ENCODE results near the gene C22orf23. TPM values are rescaled to one million over a fixed set of nuclear protein-coding genes. Genes with fewer than 3 reads are reported as not detected.
"Not testable (repeated sequence)": the region's sequence is repeated elsewhere in the genome, so short reads cannot be mapped to it uniquely, and the experiment has no call there.

The C22orf23 gene
- total and polyA plus RNA-seq, 11 donors = 0.16 to 0.80 (median 0.44) TPM; not detected in 2

DNA sequence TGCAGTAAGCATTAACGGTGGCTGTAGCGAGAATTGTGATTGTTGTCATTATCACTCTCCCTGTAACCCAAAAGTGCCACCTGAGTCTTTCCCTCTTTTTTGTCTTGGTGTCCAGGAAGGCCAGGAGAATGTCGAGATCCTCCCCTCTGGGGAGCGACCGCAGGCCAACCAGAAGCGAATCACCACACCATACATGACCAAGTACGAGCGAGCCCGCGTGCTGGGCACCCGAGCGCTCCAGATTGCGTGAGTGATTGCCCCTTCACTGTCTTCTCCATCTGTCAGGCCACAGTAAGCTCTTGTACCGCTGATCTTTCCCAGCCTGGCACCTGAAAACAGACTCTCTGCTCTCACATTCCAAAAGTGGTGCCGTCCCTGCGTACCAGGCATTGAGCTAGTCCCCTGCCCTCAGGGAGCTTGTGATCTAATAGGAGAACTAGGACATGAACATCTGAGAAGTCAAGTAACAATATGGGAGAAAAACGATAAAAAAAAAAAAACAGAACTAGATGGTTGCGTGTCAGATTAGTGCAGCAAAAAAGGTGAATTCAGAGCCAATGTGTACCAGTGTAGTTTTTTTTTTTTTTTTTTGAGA lies 5.9 kb upstream of the C22orf23 start:
- TF ChIP-seq POLR2A (IDR thresholded peaks at IDR 0.05) = no peak
- TF ChIP-seq, protein P1, sequence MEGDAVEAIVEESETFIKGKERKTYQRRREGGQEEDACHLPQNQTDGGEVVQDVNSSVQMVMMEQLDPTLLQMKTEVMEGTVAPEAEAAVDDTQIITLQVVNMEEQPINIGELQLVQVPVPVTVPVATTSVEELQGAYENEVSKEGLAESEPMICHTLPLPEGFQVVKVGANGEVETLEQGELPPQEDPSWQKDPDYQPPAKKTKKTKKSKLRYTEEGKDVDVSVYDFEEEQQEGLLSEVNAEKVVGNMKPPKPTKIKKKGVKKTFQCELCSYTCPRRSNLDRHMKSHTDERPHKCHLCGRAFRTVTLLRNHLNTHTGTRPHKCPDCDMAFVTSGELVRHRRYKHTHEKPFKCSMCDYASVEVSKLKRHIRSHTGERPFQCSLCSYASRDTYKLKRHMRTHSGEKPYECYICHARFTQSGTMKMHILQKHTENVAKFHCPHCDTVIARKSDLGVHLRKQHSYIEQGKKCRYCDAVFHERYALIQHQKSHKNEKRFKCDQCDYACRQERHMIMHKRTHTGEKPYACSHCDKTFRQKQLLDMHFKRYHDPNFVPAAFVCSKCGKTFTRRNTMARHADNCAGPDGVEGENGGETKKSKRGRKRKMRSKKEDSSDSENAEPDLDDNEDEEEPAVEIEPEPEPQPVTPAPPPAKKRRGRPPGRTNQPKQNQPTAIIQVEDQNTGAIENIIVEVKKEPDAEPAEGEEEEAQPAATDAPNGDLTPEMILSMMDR (IDR thresholded peaks at IDR 0.05) = no peak
- Histone ChIP-seq H3K27me3 (no peaks in the 10 kb centered on the region), H3K4me3 (no peak overlapping the region), H3K4me1 (peaks cover 4 to 12% (median 8%) of the 10 kb centered on the region in 12 donors), H3K27ac (no peak overlapping the region), H3K9me3 (no peaks in the 10 kb centered on the region), H3K36me3 (peaks cover 2 to 84% (median 73%) of the 10 kb centered on the region in 9 donors)
- intact Hi-C loops (cut with DNase I) = no loop called here
- 96 to 99% (median 97%) methylated on average over 18 of the region's 18 CpGs for WGBS, 4 donors
- ATAC-seq = no peak
- no peak for DNase-seq

DNA sequence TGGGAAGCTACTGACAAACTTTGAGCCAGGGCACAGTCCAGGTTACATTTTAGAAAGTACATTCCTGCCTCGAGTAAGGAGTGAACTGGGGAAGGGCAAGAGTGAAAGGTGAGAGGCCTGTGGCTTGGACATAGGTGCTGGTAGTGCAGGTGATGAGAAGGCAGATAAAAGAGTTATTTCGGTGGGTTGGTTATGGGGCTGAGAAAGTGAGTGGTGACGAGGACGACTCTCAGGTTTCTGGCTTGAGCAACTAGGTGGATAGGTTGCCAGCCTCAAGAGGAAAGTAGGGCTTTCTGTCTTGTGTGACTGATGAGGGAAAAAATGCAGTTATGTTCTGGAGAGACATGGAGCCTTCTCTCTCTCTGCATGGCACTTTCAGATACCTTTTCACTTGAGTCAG lies 3.8 kb upstream of the C22orf23 start:
- WGBS, 4 donors = 62 to 71% (median 66%) methylated on average over 4 of the region's 4 CpGs
- Histone ChIP-seq H3K4me3 (no peak overlapping the region), H3K9me3 (no peaks in the 10 kb centered on the region), H3K36me3 (peaks cover 2 to 63% (median 58%) of the 10 kb centered on the region in 9 donors), H3K4me1 (peaks cover 4 to 25% (median 15%) of the 10 kb centered on the region in 12 donors), H3K27ac (no peak overlapping the region), H3K27me3 (peaks cover 0 to 6% (median 0%) of the 10 kb centered on the region in 9 donors)
- intact Hi-C loops (cut with DNase I) = no loop called here
- ATAC-seq = no peak
- no peak for DNase-seq
- TF ChIP-seq POLR2A (IDR thresholded peaks at IDR 0.05) = no peak

DNA sequence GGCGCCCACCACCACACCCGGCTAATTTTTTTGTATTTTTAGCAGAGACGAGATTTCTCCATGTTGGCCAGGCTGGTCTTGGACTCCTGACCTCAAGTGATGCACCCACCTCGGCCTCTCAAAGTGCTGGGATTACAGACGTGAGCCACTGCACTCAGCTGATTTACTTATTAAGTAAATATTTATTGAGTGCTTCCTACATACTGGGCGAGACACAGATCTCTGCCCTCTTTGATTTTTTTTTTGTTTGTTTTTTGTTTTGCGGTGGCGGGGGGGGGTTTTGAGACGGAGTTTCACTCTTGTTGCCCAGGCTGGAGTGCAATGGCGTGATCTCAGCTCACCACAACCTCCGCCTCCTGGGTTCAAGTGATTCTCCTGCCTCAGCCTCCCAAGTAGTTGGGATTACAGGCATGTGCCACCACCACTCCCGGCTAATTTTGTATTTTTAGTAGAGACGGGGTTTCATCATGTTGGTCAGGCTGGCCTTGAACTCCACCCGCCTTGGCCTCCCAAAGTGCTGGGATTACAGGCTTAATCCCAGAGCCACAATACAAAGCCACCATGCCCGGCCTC lies 2.5 kb upstream of the C22orf23 start:
- ATAC-seq; H3K27me3 ChIP-seq; intact Hi-C loops (cut with DNase I); H3K4me3 ChIP-seq; H3K9me3 ChIP-seq; DNase-seq; H3K27ac ChIP-seq: not testable (repeated sequence)
- Histone ChIP-seq H3K36me3 (peaks cover 2 to 50% (median 44%) of the 10 kb centered on the region in 9 donors), H3K4me1 (peaks cover 4 to 25% (median 15%) of the 10 kb centered on the region in 12 donors)
- 79 to 93% (median 87%) methylated on average over 15 of the region's 15 CpGs for WGBS, 4 donors

DNA sequence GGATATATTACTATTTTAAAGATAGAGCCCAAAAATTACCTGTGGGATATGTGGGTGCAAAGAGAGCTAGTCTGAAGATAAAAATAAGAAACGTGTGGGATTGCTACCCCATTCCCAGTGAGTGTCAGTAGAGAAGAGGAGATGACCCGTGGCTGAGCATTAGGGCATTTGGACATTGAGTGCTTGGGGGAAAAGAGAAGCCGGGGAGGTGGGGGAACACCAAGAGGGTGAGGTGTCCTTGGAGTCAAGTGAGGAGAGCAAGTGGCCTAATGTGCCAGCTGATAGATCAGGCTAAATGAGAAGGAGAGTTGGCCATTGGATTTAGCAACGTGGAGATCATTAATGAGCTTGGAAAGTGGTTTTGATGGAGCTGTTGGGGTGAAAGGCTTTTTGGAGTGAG lies 1.3 kb upstream of the C22orf23 start:
- ATAC-seq (no peak), DNase-seq (no peak)
- no peak for TF ChIP-seq POLR2A (IDR thresholded peaks at IDR 0.05)
- TF ChIP-seq, protein P1 (IDR thresholded peaks at IDR 0.05) = no peak
- WGBS, 4 donors = 59 to 74% (median 65%) methylated on average over 4 of the region's 4 CpGs
- peaks cover 4 to 25% (median 15%) of the 10 kb centered on the region in 12 donors for H3K4me1 ChIP-seq
- intact Hi-C loops (cut with DNase I) = no loop called here
- no peaks in the 10 kb centered on the region for H3K9me3 ChIP-seq
- H3K36me3 ChIP-seq = peaks cover 2 to 37% (median 32%) of the 10 kb centered on the region in 9 donors
- H3K4me3 ChIP-seq = peak overlapping the region in 10 of 12 donors; percentile 74 to 99 (median 94)
- H3K27me3 ChIP-seq = peaks cover 0 to 6% (median 0%) of the 10 kb centered on the region in 9 donors
- no peak overlapping the region for H3K27ac ChIP-seq

DNA sequence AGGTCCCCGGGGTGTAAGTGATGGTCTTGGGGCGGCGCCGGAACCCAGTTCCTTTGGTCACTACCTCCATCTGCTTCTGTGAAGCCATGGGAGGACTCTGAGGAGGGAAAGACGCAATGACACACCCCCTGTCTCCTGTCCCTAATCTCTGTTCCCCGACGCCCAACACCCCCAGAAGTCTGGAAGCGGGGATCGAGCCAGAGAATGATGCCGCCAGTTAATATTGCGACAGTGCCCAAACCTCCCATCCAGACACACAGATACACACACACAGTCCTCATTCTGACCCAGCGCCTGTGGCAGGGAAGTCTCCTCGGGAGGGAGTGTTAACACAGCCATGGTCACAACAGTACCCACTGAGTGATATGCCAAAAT lies 352 bp downstream of the C22orf23 start:
- ATAC-seq (peak; percentile 49 to 70 (median 62)), DNase-seq (peak in 1 of 5 donors; percentile 38)
- H3K4me3 ChIP-seq = peak overlapping the region; percentile 74 to 99 (median 94)
- H3K36me3 ChIP-seq = peaks cover 0 to 21% (median 16%) of the 10 kb centered on the region in 9 donors
- H3K9me3 ChIP-seq = no peaks in the 10 kb centered on the region
- 0 to 1% (median 0%) methylated on average over 9 to 13 of the region's 13 CpGs for WGBS, 4 donors
- peaks cover 4 to 25% (median 15%) of the 10 kb centered on the region in 12 donors for H3K4me1 ChIP-seq
- H3K27ac ChIP-seq = peak overlapping the region in 6 of 12 donors; percentile 7 to 85 (median 81)
- TF ChIP-seq, protein P1 (IDR thresholded peaks at IDR 0.05) = no peak
- TF ChIP-seq POLR2A (IDR thresholded peaks at IDR 0.05) = no peak
- peaks cover 0 to 6% (median 0%) of the 10 kb centered on the region in 9 donors for H3K27me3 ChIP-seq
- intact Hi-C loops (cut with DNase I) = no loop called here

DNA sequence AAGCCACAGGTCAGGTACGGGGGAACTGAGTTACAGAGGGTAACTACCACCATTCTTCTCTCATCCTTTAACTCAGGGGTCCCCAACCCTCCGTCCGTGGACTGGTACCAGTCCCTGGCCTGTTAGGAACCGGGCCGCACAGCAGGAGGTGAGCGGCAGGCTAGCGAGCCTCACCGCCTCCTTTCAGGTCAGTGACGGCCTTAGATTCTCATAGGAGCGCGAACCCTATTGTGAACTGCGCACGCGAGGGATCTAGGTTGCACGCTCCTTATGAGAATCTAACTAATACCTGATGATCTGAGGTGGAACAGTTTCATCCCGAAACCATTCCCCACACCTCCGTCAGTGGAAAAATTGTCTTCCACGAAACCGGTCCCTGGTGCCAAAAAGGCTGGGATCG lies 772 bp downstream of the C22orf23 start:
- Histone ChIP-seq H3K36me3 (peaks cover 0 to 17% (median 12%) of the 10 kb centered on the region in 9 donors), H3K4me3 (peak overlapping the region; percentile 74 to 99 (median 94)), H3K27ac (peak overlapping the region in 1 of 12 donors; percentile 82), H3K4me1 (peaks cover 4 to 25% (median 15%) of the 10 kb centered on the region in 12 donors)
- H3K9me3 ChIP-seq; DNase-seq; H3K27me3 ChIP-seq; intact Hi-C loops (cut with DNase I): not testable (repeated sequence)
- 9 to 16% (median 12%) methylated on average over 18 to 20 of the region's 20 CpGs for WGBS, 4 donors
- peak in 1 of 4 donors; percentile 17 for ATAC-seq

All from heart left ventricle (tissue), 16 donors.